Measurements from ENCODE around the gene TRIM56. TPM values are rescaled to one million over a fixed set of nuclear protein-coding genes. Genes with fewer than 3 reads are reported as not detected.
"Not testable (repeated sequence)": the region's sequence is repeated elsewhere in the genome, so short reads cannot be mapped to it uniquely, and the experiment has no call there.

Gene TRIM56
- total RNA-seq, 1 donor from 2014 or later: 60.9 TPM

DNA sequence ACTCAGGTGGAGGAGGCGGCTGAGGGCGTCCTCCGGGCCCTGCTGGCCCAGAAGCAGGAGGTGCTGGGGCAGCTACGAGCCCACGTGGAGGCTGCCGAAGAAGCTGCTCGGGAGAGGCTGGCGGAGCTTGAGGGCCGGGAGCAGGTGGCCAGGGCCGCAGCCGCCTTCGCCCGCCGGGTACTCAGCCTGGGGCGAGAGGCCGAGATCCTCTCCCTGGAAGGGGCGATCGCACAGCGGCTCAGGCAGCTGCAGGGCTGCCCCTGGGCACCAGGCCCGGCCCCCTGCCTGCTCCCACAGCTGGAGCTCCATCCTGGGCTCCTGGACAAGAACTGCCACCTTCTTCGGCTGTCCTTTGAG lies 2.8 kb downstream of the TRIM56 start:
- Histone ChIP-seq H3K27me3 (no peaks in the 10 kb centered on the region), H3K36me3 (peaks cover 24% of the 10 kb centered on the region), H3K9me3 (no peaks in the 10 kb centered on the region), H3K4me1 (peaks cover 26% of the 10 kb centered on the region), H3K4me3 (no peak overlapping the region), H3K27ac (no peak overlapping the region)
- ATAC-seq (no peak), DNase-seq (no peak)
- TF ChIP-seq, protein P1, sequence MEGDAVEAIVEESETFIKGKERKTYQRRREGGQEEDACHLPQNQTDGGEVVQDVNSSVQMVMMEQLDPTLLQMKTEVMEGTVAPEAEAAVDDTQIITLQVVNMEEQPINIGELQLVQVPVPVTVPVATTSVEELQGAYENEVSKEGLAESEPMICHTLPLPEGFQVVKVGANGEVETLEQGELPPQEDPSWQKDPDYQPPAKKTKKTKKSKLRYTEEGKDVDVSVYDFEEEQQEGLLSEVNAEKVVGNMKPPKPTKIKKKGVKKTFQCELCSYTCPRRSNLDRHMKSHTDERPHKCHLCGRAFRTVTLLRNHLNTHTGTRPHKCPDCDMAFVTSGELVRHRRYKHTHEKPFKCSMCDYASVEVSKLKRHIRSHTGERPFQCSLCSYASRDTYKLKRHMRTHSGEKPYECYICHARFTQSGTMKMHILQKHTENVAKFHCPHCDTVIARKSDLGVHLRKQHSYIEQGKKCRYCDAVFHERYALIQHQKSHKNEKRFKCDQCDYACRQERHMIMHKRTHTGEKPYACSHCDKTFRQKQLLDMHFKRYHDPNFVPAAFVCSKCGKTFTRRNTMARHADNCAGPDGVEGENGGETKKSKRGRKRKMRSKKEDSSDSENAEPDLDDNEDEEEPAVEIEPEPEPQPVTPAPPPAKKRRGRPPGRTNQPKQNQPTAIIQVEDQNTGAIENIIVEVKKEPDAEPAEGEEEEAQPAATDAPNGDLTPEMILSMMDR (IDR thresholded peaks at IDR 0.05): no peak
- intact Hi-C loops (cut with DNase I): no loop called here

DNA sequence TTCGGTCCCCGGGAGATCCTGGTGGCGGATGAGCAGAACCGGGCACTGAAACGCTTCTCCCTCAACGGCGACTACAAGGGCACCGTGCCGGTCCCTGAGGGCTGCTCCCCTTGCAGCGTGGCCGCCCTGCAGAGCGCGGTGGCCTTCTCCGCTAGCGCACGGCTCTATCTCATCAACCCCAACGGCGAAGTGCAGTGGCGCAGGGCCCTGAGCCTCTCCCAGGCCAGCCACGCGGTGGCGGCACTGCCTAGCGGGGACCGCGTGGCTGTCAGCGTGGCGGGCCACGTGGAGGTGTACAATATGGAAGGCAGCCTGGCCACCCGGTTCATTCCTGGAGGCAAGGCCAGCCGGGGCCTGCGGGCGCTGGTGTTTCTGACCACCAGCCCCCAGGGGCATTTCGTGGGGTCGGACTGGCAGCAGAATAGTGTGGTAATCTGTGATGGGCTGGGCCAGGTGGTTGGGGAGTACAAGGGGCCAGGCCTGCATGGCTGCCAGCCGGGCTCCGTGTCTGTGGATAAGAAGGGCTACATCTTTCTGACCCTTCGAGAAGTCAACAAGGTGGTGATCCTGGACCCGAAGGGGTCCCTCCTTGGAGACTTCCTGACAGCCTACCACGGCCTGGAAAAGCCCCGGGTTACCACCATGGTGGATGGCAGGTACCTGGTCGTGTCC lies 3.7 kb downstream of the TRIM56 start:
- peaks cover 31% of the 10 kb centered on the region for H3K4me1 ChIP-seq
- no peak for ATAC-seq
- intact Hi-C loops (cut with DNase I): no loop called here
- no peak for DNase-seq
- H3K9me3 ChIP-seq: no peaks in the 10 kb centered on the region
- no peak overlapping the region for H3K27ac ChIP-seq
- TF ChIP-seq, protein P1 (IDR thresholded peaks at IDR 0.05): no peak
- no peaks in the 10 kb centered on the region for H3K27me3 ChIP-seq
- no peak overlapping the region for H3K4me3 ChIP-seq
- H3K36me3 ChIP-seq: peaks cover 24% of the 10 kb centered on the region

DNA sequence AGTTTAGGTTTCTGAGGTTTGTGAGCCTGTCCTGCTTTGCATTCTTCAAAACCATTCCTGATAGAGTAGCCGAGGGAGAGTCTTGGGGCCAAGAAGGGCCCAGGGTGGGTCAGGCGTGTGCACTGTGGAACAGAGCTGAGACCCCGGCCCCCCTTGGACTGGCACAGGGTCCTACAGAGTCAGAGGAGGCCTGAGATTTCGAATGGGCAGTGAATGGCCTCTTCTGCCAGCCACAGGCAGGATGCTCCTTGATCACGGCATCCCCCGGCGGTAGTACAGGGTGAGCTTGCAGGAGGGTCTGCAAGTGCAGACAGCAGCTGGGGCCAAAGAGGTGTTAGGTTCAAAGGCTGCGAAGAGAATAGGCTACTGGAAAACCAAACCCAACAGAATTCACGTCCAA lies 4.6 kb downstream of the TRIM56 start:
- TF ChIP-seq, protein P1 (IDR thresholded peaks at IDR 0.05): no peak
- no peak for ATAC-seq
- intact Hi-C loops (cut with DNase I): no loop called here
- Histone ChIP-seq H3K27me3 (no peaks in the 10 kb centered on the region), H3K4me3 (no peak overlapping the region), H3K4me1 (peaks cover 33% of the 10 kb centered on the region), H3K27ac (no peak overlapping the region), H3K36me3 (peaks cover 24% of the 10 kb centered on the region), H3K9me3 (no peaks in the 10 kb centered on the region)
- no peak for DNase-seq

DNA sequence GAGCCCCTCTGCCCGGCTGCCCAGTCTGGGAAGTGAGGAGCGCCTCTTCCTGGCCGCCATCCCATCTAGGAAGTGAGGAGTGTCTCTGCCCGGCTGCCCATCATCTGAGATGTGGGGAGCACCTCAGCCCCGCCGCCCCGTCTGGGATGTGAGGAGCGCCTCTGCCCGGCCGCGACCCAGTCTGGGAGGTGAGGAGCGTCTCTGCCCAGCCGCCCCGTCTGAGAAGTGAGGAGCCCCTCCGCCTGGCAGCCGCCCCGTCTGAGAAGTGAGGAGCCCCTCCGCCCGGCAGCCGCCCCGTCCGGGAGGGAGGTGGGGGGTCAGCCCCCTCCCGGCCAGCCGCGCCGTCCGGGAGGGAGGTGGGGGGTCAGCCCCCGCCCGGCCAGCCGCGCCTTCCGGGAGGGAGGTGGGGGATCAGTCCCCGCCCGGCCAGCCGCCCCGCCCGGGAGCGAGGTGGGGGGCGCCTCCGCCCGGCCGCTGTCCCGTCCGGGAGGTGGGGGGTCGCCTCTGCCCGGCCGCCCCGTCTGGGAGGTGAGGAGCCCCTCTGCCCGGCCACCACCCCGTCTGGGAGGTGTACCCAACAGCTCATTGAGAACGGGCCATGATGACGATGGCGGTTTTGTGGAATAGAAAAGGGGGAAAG lies 7.1 kb downstream of the TRIM56 start:
- intact Hi-C loops (cut with DNase I); H3K9me3 ChIP-seq; H3K27ac ChIP-seq; ATAC-seq; H3K27me3 ChIP-seq; H3K4me3 ChIP-seq; DNase-seq: not testable (repeated sequence)
- peaks cover 23% of the 10 kb centered on the region for H3K36me3 ChIP-seq
- peaks cover 17% of the 10 kb centered on the region for H3K4me1 ChIP-seq

DNA sequence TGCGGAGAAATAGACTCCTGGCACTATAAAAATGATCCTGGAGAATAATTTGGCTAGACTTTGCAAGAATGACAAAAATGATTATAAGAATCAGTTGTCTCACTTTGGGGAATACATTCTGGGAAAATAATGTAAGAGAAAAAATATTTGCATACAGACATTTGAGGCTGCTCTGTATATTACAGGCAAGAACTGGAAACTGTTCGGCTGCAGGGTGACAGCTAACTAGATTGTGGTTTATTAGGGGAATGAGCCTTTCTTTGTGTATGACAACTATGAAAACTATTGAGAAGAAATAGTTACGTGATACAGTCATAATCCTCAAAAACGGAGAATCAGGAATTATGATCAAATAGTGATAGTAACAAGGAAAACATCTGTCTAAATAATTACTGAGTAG lies 8.6 kb downstream of the TRIM56 start:
- H3K27ac ChIP-seq: no peak overlapping the region
- ATAC-seq (no peak), DNase-seq (no peak)
- H3K4me3 ChIP-seq: no peak overlapping the region
- intact Hi-C loops (cut with DNase I): no loop called here
- H3K27me3 ChIP-seq: no peaks in the 10 kb centered on the region
- H3K4me1 ChIP-seq: peaks cover 13% of the 10 kb centered on the region
- H3K9me3 ChIP-seq: no peaks in the 10 kb centered on the region
- peaks cover 8% of the 10 kb centered on the region for H3K36me3 ChIP-seq
- TF ChIP-seq, protein P1 (IDR thresholded peaks at IDR 0.05): no peak

DNA sequence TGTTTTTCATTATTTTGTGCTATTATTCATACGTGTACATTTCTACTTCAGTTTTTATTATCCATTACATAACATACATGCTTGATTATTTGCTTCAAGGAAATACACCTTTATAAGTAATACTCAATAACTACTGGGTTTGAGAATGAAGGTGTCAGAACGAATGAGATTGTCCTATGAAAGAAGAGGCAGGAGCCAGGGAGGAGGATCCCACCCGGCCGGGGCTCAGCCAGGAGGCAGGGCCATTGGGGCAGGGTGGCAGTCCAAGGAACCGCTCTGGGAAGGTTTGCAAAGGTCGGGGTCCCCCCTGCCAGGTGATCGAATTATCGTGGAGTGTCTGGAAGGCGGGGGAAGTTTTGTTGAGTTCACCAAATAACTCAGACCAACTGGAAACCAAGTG lies 9.1 kb downstream of the TRIM56 start:
- intact Hi-C loops (cut with DNase I): no loop called here
- no peak overlapping the region for H3K27ac ChIP-seq

More for the DNA sequence above, 9.1 kb downstream of the TRIM56 start:
- Histone ChIP-seq H3K27me3 (no peaks in the 10 kb centered on the region), H3K9me3 (no peaks in the 10 kb centered on the region), H3K4me1 (peaks cover 10% of the 10 kb centered on the region), H3K36me3 (peaks cover 3% of the 10 kb centered on the region), H3K4me3 (no peak overlapping the region)
- DNase-seq: no peak
- no peak for ATAC-seq
- TF ChIP-seq, protein P1 (IDR thresholded peaks at IDR 0.05): no peak

All from upper lobe of right lung (tissue), 1 donor.